EL (cell line): ENCODE data around the gene SLC22A4.
A peak's percentile ranks its signal among the peaks of the same experiment; 100 is the strongest.

ENCODE experiments used
- DNase-seq: peaks from one replicate; pipeline ENCODE4 v3.0.0-alpha.2; 2016

The SLC22A4 gene

DNA sequence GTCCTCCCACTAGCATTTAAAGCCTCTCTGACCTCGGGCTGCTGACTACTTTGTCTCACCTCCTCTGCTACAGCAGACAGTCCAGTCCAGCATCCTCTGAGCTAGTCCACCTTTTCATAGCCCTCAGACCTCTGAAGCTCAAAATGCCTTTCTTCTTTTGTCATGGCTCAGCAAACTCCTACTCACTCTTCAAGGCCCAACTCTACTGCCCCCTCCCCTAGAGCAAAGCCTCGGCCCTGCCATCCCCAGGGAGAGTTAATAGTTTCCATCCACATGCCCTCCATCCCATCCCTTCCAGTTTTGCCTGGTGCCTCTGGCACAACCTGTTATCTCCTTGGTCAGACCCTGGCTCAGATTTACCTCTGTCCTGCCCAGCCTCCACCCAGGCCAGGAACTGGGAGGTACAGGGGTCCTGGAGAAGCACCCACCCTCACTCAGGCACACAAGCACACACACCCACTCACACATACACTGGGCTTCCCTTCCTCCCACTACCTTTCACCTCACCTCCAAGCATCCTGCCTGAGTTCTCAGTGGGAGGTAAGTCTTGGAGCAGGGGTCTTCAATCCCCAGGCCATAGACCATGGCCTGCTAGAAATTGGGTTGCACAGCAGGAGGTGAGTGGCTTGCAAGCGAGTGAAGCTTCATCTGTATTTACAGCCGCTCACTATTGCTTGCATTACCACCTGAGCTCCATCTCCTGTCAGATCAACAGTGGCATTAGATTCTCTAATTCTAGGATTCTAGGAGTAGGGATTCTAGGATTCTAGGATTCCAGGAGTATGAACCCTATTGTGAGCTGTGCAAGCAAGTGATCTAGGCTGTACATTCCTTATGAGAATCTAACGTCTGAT, 18.6 kb upstream of the SLC22A4 start:
- DNase-seq = no peak

DNA sequence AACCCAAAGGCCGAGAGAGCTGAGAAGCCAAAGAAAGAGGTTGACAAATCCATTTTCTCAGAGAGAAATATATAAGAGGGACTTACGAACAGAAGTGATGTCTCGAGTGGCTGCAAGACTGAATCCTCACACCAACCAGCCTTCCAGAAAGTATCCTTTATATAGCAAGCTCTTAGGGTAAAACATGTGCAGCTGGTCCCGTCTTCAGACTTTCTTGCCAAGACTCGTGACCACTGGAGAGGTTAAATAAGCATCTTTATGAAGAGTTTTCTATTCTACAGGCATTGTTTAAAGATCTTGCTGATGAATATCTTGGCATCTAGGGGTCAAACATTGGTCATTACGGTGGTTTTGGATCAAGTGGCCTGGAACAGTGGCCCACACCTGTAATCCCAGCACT, 16.9 kb upstream of the SLC22A4 start:
- DNase-seq = no peak

DNA sequence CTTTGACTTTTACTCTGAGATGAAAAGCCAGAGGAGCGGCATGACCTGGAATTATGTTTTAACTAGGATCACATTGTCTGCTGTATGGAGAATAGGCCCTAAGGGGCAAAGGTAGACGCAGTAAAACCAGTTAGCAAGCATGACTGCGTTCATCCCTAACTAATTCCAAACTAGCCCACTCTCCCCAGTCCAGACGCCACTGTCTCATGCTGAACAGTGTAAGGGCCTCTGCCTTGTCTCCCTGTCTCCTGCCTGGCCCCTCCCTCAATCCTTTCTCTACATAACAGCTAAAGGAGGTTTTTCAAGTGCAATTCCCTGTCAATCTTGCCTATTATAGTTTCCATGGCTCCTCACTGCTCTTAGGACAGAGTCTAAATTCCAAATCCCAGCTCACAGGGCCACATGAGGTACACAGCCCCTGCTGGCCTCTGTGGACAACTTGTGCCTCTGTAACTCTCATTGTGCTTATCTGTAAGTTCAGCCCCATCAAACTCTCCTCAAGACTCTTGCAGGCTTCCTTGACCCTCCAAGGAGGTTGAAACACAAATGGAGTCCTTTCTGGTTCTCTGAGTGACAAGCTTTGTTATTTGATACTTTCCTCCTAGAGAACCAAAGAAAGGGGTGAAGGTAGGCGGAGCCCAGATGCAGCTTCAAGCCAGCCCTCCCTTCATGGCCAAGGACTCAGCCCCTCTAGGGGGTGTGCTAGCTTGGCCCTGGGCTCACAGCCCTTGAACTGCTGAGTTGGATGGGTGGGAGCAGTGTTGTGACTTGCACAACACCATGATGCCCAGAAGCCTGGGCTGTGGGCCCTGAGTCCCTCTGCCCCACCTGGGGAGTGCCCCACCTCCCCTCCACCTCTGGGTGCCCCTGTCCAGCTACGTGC, 16.0 kb upstream of the SLC22A4 start:
- DNase-seq = no peak

DNA sequence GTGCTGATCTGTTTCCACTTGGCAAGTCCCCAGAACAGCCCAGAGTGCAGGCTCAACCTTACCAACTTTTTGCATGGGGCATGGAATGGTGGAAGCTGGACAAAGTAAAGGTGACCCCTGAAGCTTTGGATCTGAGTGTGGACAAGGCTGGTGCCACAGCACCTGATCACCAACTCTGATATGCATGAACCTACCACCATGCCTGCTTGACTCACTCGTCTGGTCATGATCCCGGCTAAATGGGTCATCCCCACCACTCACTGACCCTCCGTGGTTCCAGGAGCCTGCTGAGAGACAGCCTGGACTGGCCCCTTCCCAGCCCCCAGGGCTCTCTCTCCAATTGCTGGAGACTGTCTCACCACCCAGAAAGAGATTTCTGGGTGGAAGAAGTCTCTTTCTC, 14.4 kb upstream of the SLC22A4 start:
- no peak for DNase-seq

DNA sequence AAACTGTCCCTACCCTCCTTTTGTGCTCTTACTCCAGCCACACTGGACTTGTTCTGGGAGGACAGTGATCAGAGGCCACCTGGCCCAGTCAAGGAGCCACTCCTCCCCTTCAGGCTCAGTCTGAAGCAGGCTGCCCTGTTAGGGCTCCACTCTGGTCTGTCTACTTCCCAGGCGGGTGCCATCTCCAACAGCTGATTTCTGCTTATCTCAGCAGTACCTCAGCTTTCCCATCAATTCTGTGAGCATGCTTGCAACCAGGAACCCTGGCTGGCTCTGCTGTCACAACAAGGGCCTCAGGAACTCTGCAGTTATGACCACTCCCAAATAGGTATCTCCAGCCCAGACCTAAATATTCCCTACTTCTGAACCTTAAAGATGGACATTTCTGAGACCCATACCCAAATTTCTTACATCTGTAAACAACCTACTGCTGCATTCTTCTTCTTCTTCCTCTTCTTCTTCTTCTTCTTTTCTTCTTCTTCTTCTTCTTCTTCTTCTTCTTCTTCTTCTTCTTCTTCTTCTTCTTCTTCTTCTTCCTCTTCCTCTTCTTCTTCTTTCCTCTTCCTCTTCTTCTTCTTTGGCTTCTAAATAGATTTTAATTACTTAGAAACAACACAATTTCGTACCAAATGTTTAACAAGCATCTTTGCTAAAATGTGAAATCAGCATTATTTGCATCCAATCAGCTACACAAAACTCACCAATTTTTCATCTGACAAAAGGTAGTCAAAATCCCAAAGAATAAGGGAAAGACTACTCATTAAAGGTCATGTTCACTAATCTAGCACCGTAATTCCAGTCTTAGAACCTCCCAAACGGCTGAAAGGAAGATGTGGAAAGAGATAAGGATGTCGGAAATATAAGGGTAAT, 13.6 kb upstream of the SLC22A4 start:
- DNase-seq = no peak

DNA sequence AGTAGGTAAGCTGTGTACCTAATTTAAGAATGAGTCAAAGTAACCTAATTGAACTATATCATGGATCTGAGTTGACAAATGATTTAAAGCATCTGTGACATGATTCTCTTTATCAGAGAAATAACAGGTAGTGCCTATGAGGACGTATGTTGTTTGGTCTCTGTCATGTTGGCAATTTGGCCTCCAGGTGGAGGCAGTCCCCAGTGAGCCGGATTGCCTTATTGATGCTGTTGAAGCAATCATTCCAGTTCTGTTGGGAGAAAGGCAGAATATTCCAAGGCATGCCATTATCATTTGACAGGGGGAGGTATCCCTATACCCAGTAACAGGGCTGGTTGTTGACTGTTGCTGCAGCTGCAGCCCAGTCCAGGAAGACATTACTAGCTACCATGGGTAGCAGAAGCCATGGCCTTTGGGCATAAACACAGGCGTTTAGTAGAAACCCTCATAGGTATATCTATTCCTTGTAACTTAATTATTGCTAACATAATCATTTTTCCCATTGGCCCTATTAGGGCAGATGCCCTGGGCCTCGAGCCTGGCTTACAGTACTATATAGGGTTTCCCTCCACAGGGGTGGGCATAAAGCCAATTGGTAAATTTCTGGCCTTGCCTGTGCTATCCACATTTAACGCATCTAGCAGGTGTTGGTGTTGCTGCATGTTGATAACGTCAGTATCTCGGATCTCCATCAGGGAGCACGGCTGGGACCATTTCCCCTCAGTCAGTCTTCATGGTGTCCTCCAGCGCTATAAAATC, 12.2 kb upstream of the SLC22A4 start:
- DNase-seq = no peak

DNA sequence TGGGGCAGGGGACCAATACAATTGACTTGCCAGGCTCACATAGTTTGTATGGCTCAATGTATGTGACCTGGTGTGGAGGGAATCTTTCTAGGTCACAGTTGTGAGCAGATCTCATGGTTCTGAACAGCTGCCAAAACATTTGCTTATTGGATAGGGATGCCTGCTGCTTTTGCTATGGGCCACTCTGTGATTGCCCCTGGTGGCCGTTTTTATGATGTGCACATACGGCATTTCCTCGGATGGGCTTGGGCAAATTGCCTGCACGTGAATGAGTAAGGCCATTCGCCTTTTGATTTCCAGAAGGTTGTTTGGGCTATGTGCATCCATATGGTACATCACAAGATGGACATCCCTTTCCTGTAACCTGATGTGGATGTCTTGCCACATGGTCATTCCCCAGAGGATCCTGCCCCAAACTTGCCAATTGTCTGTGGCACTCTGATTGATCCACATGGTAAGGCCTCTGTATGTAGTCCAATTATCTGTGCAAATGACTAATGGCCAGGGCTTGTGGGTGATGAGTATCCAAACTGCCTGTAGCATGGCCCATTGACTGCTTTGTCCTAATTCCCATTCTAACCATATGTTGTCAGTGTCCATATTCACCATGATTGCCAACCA, 10.7 kb upstream of the SLC22A4 start:
- DNase-seq = peak; percentile 64

DNA sequence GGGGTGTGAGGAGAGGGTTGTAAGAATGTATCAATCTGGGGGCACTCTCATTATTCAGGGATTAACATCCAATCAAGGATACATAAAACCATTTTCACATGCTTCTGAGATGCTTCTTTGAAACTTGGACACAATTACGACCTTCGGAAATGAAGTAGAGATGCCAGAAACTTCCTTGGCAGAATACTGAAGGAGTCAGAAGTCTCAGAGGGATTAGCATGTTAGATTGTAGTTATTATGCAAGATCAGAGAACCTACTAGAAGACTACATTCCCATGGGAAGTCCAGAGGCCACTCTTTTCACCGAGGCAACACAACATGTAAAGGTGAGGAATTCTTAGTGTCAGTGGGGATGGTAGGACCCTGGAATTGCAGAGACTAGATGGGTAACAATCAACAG, 5.1 kb upstream of the SLC22A4 start:
- DNase-seq = no peak

DNA sequence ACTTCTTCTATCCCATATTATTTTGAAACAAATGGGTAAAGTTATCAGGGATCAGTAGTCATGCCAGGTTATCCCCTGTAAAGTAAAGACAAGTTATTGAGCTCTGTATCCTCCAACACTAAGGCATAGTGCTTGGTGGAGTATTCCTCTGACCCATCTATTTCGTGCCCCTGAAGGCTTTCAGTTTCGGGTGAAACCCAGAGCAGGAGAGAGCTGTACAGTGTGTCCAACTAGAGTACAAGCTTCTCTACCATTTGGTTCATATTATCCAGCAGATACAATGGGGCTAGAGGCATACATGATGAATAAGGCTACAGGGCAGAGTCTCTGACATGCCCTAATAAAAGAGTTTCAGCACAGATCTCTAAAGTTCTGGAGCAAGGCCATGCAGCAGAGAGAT, 3.2 kb upstream of the SLC22A4 start:
- DNase-seq = no peak

DNA sequence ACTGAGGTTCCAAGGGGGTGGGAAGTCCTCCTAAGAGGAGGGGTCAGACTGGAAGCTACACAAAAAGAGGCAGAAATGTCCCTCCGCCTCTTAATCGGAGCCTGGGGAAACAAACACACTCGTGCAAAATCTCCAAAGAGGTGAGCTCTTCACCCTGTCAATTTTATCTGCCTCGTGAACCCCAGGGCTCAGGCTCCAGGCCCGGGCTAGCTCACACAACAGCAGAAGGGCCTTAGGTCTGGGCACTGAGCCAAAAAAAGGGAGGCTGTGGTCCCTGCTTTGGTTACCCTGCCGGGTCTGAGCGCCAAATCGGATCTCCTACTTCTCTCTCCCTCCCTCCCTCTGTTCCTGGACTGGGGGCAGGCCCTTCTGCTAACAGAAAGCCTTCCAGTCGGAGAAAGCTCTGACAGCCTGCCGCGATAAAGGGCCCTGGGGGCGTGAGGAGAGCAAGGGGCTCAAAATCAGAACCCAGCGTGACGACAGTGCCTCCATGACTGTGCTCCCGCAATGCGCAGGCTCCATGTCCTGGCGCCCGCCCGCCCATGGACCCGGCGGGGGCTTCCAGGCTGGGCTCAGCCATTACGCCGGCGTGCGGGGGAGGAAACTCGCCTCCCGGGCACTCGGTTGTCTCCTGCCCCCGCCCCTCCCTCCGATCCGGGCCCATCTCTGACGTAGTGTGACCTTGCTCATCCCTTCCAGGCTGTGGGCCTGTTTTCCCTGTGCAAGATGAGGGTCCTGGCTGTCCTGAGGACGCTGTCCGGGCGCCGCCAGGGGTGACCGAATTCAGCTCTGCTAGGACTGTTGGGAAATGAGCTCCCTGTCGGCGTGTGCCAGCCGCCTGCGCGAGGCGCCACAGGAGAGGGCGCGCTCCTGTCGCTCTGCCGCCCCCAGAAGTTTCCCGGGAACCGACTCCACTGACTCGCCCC, 865 bp upstream of the SLC22A4 start:
- peak; percentile 91 for DNase-seq

DNA sequence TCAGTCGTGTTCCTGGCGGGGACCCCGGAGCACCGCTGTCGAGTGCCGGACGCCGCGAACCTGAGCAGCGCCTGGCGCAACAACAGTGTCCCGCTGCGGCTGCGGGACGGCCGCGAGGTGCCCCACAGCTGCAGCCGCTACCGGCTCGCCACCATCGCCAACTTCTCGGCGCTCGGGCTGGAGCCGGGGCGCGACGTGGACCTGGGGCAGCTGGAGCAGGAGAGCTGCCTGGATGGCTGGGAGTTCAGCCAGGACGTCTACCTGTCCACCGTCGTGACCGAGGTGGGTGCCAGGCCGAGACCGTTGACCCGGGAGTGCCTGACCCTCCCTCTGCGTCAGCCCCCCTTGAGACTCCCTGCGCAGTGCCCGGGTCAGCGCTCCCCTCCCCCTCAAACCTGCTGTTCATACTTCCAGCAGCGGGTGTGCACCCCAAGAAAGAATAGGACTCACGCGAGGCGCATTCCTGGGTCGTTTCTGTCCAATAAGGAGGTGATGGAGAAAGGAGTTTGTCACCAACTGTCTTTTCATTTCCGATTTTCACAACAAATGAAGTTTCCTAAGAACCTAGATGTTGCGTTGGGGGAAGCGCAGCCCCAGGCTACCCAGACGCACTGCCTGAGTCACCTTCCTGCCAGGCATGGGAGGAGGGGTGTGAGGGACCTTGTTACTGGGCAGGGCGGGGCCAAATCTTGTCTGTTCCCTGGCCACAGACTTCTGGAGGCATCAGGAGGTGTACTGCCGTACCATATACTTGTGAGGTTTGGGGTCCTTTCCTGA, 722 bp downstream of the SLC22A4 start:
- peak; percentile 95 for DNase-seq

DNA sequence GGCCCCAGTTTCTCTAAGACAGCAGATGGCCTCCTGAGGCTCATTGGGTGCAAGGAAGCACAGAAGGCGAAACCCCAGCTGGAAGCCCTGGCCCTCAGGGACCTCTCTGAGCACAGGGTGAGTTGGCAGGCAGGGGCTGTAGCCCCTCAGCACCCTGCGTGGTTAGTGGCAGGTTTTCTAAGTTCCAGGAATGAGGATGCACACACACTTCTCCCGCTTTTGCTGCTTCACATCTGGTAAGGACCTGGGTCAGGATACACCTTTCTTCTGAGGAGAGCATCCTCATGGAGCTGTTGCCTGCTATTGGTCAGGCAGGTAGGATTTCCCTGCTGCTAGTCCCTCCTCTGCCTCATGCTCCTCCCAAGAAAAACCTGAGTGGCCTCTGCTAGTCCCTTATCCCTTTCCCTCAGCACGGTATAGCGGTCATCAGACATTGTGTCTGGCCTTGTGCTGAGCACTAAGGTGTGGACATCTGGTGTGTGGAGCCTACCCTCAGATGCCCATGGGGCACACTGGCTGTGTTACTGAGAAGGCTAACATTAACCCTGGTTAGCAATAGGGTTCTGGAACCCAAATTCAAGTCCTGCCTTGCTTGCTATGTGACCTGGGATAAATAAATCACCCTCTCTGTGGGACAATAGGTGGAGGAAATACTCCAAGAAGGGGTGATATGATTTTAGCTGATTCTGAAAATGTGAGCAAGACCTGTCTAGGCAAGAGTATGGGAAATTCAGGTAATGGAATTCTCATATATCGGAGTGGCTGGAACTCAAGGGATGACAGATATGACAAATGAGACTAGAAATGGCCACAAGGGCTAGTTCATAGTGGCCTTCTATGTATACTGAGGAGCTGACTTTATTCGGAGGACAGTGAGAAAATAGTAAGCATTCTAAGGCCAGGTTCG, 1.6 kb downstream of the SLC22A4 start:
- DNase-seq = peak; percentile 15

DNA sequence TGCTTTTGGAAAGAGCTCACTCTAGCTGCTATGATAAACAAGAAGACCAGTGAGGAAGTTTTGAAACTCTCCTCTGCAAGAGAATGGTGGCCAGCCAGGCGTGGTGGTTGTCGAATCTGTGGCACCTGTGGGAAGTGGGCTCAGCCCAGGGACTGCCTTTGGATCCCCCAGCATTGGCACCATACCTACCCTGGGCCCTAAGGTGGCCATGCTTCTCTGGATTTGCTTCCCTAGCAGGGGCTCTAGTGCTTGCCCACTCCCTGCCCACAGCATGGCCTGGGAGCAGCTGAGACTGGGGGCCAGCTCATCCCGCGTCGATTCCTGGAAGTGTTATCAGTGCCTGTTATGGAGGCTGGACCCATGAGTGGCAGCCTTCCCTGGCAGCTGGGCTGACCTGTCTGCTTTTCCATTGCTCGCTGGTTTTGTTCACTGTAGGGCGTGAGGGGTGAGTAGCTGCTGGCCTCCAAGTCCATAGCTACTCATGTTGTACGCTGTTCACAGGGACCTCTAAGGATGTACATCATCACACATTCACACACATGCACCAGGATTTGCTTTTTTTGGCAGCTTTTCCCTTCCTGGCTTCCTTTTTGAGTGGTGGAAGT, 2.3 kb downstream of the SLC22A4 start:
- DNase-seq = peak; percentile 16

DNA sequence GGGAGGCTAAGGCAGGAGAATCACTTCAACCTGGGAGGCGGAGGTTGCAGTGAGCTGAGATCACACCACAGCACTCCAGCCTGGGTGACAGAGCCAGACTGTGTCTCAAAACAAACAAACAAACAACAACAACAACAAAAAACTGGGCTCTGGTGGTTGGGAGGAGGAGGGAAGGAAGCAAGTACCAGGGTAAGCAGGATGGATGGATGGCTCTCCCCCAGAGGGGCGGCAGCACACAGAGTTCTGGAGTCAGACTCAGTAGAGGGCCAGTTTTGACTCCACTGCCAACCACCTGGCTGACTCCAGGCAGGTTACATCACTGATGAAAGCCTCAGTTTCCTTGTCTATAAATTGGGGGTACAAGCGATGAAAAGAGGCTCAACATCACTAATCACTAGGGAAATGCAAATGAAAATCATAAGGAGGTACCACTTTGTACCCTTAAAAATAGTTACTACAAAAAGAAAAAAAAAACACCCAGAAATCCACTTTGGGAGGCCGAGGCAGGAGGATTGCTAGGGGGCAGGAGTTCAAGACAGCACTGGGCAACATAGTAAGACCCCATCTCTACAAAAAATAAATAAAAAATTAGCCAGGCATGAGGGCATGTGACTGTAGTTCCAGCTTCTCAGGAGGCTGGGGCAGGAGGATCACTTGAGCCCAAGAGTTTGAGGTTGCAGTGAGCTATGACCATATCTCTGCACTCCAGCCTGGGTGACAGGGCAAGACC, 3.2 kb downstream of the SLC22A4 start:
- no peak for DNase-seq

DNA sequence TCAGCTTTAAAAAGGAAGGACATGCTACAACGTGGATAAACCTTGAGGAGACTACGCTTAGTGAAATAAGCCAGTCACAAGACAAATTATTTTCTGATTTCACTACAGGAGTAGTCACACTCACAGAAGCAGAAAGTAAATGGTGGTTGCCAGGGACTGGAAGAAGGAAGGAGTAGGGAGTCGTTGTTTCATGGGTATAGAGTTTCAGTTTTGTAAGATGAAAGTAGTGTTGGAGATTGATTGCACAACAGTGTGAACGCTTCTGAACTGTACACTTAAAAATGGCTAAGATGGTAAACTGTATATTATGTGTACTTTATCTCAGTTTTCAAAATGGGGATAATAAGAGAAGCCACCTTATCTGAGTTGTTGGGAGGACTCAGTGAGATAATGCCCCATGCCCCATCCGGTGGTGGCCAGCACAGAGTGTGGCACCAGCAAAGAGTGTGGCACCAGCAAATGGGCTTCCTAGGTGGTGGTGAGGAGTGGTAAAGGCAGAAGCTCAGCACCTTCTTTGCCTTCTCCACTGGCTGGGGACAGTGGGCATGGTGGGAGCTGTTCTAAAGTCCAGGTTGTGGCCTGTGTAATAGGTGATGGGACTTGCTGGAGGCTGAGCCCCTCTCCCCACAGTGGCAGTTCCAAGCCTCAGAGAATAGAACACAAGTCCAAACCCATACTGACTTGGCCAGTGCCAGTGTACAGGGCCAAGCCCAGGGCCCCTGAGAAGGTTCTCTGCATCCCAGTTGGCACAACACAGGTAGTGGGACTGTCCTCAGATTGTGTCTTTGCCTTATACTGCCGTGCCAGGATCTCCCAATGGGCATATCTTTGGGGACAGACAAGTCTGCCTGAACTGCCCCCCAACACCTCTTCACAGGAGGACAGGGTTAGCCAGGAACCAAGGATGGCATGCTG, 4.4 kb downstream of the SLC22A4 start:
- no peak for DNase-seq

DNA sequence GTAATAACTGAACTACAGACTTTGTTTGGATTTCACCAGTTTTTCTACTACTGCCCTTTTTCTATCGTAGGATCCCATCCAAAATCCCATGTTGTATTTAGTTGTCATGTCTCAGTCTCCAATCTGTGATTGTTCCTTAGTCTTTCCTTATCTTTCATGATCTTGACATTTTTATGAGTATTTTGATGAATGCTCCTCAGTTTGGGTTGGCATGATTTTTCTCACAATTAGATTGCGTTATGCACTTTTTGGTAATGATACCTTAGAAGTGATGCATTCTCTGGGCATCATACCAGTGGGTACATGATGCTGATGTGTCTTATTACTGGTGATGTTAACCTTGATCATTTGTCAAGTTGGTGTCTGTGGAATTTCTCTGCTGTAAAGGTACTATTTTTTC, 5.7 kb downstream of the SLC22A4 start:
- no peak for DNase-seq
